Endothelial cell of umbilical vein (primary cell): ENCODE measurements around the gene NDST4. TPM values are rescaled to one million over a fixed set of nuclear protein-coding genes. Genes with fewer than 3 reads are reported as not detected.

ENCODE experiments used
- BruUV-seq: library from RNA; stranded (reverse); fragments of 400-500 nt; replicated peaks from 2 replicates; lab custom pipeline; 2021; lab: Mats Ljungman, UMichigan
- CTCF ChIA-PET: fragments of 300-600, 350-600 bp; sonication (Branson Sonifier 250); formaldehyde crosslinking; loops from one replicate; lab custom pipeline; 2021; ENCODE audit warnings: antibody characterized with exemption, inconsistent platforms; lab: Charles Lee
- POLR2A ChIA-PET: fragments of 300-600, 350-600 bp; sonication (Branson Sonifier 250); formaldehyde crosslinking; loops from one replicate; lab custom pipeline; 2021; ENCODE audit warnings: antibody characterized with exemption, inconsistent platforms; lab: Charles Lee
- DNase-seq: peaks from one replicate; pipeline ENCODE4 v3.0.0-alpha.2; 2011; ENCODE audit warnings: low read depth, low spot score
- FAIRE-seq: peaks from 2 replicates; lab custom pipeline; 2011; peaks lifted over from hg19 to GRCh38; lab: Jason Lieb, UNC
- H2AFZ ChIP-seq: 2 replicates; pipeline ENCODE4 v1.6.0; 2012; ENCODE audit warnings: low read depth, low read length, control low read depth, inconsistent platforms
- H3K27ac ChIP-seq: 2 replicates; pipeline ENCODE4 v1.5.1; 2011; ENCODE audit warnings: low read depth, mild to moderate bottlenecking, control low read depth, low read length, moderate library complexity; ENCODE audit not compliant: insufficient read depth
- H3K27me3 ChIP-seq, 2 experiments: 2 replicates each; pipeline versions ENCODE4 v1.6.0 to v1.6.1; 2011; ENCODE audit warnings: low read length in 2 of 2, mixed read lengths in 1 of 2; ENCODE audit not compliant: control insufficient read depth in 2 of 2, insufficient read depth in 2 of 2
- H3K36me3 ChIP-seq, 2 experiments: 2 replicates in 1 of 2; 3 replicates in 1 of 2; pipeline ENCODE4 v1.5.1; 2011; ENCODE audit warnings: low read length in 2 of 2, mild to moderate bottlenecking in 1 of 2, moderate library complexity in 1 of 2; ENCODE audit not compliant: control insufficient read depth in 2 of 2, insufficient read depth in 2 of 2; ENCODE audit errors: extremely low read depth in 1 of 2
- H3K4me1 ChIP-seq: 3 replicates; pipeline ENCODE4 v1.5.1; 2011; ENCODE audit warnings: mild to moderate bottlenecking, low read length; ENCODE audit not compliant: control insufficient read depth, insufficient read depth; ENCODE audit errors: extremely low read depth
- H3K4me2 ChIP-seq: 2 replicates; pipeline ENCODE4 v1.6.1; 2011; ENCODE audit warnings: low read length, control low read depth, mixed read lengths; ENCODE audit not compliant: insufficient read depth
- H3K4me3 ChIP-seq, 3 experiments: fragments of 200-600 bp in 1 of 3; sonication (generic), shearing (Covaris generic) in 1 of 3; replicated peaks in 1 of 3; 2 replicates each; pipeline ENCODE4 v1.5.1; 2011 to 2016; ENCODE audit warnings: control low read depth in 3 of 3, low read length in 3 of 3, mild to moderate bottlenecking in 2 of 3, inconsistent platforms in 1 of 3, low read depth in 1 of 3, moderate library complexity in 1 of 3; ENCODE audit not compliant: insufficient read depth in 1 of 3
- H3K79me2 ChIP-seq: 2 replicates; pipeline ENCODE4 v1.6.0; 2012; ENCODE audit warnings: low read length, inconsistent platforms; ENCODE audit not compliant: control insufficient read depth, insufficient read depth
- H3K9ac ChIP-seq: replicated peaks from 2 replicates; pipeline ENCODE3; 2011; ENCODE audit warnings: low read length, control low read depth; ENCODE audit not compliant: insufficient read depth; ENCODE audit errors: extremely low read depth
- H3K9me1 ChIP-seq: replicated peaks from 3 replicates; pipeline ENCODE4 v1.6.0; 2011; ENCODE audit warnings: mild to moderate bottlenecking, low read length; ENCODE audit not compliant: control insufficient read depth, insufficient read depth; ENCODE audit errors: extremely low read depth
- H3K9me3 ChIP-seq: replicated peaks from 2 replicates; pipeline ENCODE4 v1.5.1; 2012; ENCODE audit warnings: low read length, inconsistent platforms; ENCODE audit not compliant: control insufficient read depth, insufficient read depth
- H4K20me1 ChIP-seq: replicated peaks from 2 replicates; pipeline ENCODE3; 2011; ENCODE audit warnings: mild to moderate bottlenecking, low read length; ENCODE audit not compliant: control insufficient read depth, insufficient read depth; ENCODE audit errors: extremely low read depth
- CTCF ChIP-seq, 2 donors: IDR thresholded peaks; 1 replicate in 1 of 2; 2 replicates in 1 of 2; pipeline ENCODE4 v1.5.1; 2011; ENCODE audit warnings: low read length in 2 of 2, mild to moderate bottlenecking in 2 of 2, moderate library complexity in 2 of 2, control low read depth in 1 of 2, inconsistent platforms in 1 of 2, low read depth in 1 of 2; ENCODE audit not compliant: insufficient read depth in 1 of 2; ENCODE audit errors: extremely low read depth in 1 of 2
- EZH2 ChIP-seq: IDR thresholded peaks from 2 replicates; pipeline ENCODE4 v1.6.1; 2012; ENCODE audit warnings: borderline replicate concordance, low read depth, mild to moderate bottlenecking, moderate library complexity, low read length, inconsistent platforms; ENCODE audit not compliant: severe bottlenecking
- FOS ChIP-seq: IDR thresholded peaks from 2 replicates; pipeline ENCODE4 v1.6.1; 2011; ENCODE audit warnings: mild to moderate bottlenecking, low read length, moderate library complexity, borderline replicate concordance; ENCODE audit not compliant: insufficient read depth
- GATA2 ChIP-seq: IDR thresholded peaks from 2 replicates; pipeline ENCODE4 v1.7.0; 2011; ENCODE audit warnings: low read depth, mild to moderate bottlenecking, moderate library complexity, mixed read lengths, low read length; ENCODE audit not compliant: insufficient read length, insufficient read depth
- JUN ChIP-seq: IDR thresholded peaks from 2 replicates; pipeline ENCODE4 v1.6.1; 2011; ENCODE audit warnings: borderline replicate concordance, low read depth; ENCODE audit not compliant: insufficient read length, insufficient read depth
- MAX ChIP-seq: IDR thresholded peaks from 2 replicates; pipeline ENCODE4 v1.6.1; 2011; ENCODE audit not compliant: insufficient read depth, insufficient read length
- MYC ChIP-seq: IDR thresholded peaks from one replicate; pipeline ENCODE4 v1.6.1; 2011; ENCODE audit warnings: mild to moderate bottlenecking, low read depth, low read length
- POLR2A ChIP-seq: IDR thresholded peaks from 2 replicates; pipeline ENCODE4 v1.6.1; 2012; ENCODE audit warnings: low read depth, mild to moderate bottlenecking, control low read depth, low read length
- POLR2AphosphoS5 ChIP-seq: IDR thresholded peaks from 2 replicates; pipeline ENCODE4 v1.6.1; 2012; ENCODE audit warnings: low read depth, mild to moderate bottlenecking, control low read depth, low read length, moderate library complexity; ENCODE audit not compliant: insufficient read depth
- dilution Hi-C: fragments of 300-500 bp; cut with MboI; formaldehyde crosslinking; loops from one replicate; pipeline ENCODE4 v1.15.0; 2019; ENCODE audit warnings: low sequenced_read_pairs; ENCODE audit not compliant: extremely low pct_ligation_motif_present
- intact Hi-C: fragments of 100-400 bp; cut with micrococcal nuclease; formaldehyde crosslinking; loops from one replicate; pipeline ENCODE4 v1.10.0; 2022
- polyA plus RNA-seq, 4 experiments: library from polyadenylated mRNA; depleted of rRNA in 3 of 4; stranded (reverse) in 3 of 4; unstranded in 1 of 4; fragments of >200 nt; gene quantifications; 2 replicates each; pipeline versions ENCODE4 v1.2.1 to v1.2.3, GENCODE V29; 2011 to 2012; ENCODE audit warnings: missing spikeins in 1 of 4
- total RNA-seq: library from RNA; stranded (reverse); gene quantifications from 2 replicates; pipeline ENCODE4 v1.2.3, GENCODE V29; 2021

The NDST4 gene
- total and polyA plus RNA-seq, 2 donors (not counting 3 experiments of a cell fraction or from before 2014, with no cell fraction given): not detected

- Histone ChIP-seq H3K36me3 (no peaks in the 10 kb centered on the region), H3K27ac (no peak overlapping the region), H3K4me1 (no peaks in the 10 kb centered on the region), H3K4me2 (no peak overlapping the region), H3K27me3 (no peaks in the 10 kb centered on the region), H3K4me3 (no peak overlapping the region), H3K9me3 (peaks cover 2% of the 10 kb centered on the region), H2AFZ (no peak overlapping the region), H3K79me2 (no peaks in the 10 kb centered on the region), H3K9me1 (no peaks in the 10 kb centered on the region), H3K9ac (no peak overlapping the region), H4K20me1 (no peaks in the 10 kb centered on the region)
- CTCF ChIA-PET: no interaction called here
- no peak for TF ChIP-seq FOS
- no peak for TF ChIP-seq GATA2
- TF ChIP-seq EZH2: no peak
- no peak for TF ChIP-seq POLR2A
- no peak for TF ChIP-seq MYC
- no peak for TF ChIP-seq JUN
- TF ChIP-seq MAX: no peak
- no peak for TF ChIP-seq POLR2AphosphoS5
- TF ChIP-seq CTCF (IDR thresholded peaks at IDR 0.05; ENCODE audit: extremely low read depth in 1 of 2, insufficient read depth in 1 of 2, low read depth in 1 of 2, low read length in 2 of 2): no peak
- DNase-seq (no peak), FAIRE-seq (no peak)
- intact Hi-C loops (no loop called here), dilution Hi-C loops (no loop called here)
- POLR2A ChIA-PET: no interaction called here
- no TSS peak for BruUV-seq
Measured at GRCh38 chr4:115028682-115029410, 84.6 kb downstream of the NDST4 start.
